Activated CD8-positive, alpha-beta memory T cell treated with anti-CD3 and anti-CD28 coated beads for 36 hours (primary cell): ENCODE measurements around the gene TTLL1. TPM values are rescaled to one million over a fixed set of nuclear protein-coding genes. Genes with fewer than 3 reads are reported as not detected.
"Not testable (repeated sequence)": the region's sequence is repeated elsewhere in the genome, so short reads cannot be mapped to it uniquely, and the experiment has no call there.

Experiments
- CTCF ChIA-PET: fragments of 350-600 bp; sonication (Branson Sonifier 250); formaldehyde crosslinking; loops from one replicate; lab custom pipeline; 2021; ENCODE audit warnings: antibody characterized with exemption; lab: Charles Lee
- POLR2A ChIA-PET: fragments of 350-600 bp; sonication (Branson Sonifier 250); formaldehyde crosslinking; loops from one replicate; lab custom pipeline; 2021; ENCODE audit warnings: antibody characterized with exemption; lab: Charles Lee
- total RNA-seq, 2 experiments: library from RNA; stranded (reverse); gene quantifications; one replicate each; pipeline ENCODE4 v1.2.3, GENCODE V29; 2021

TTLL1 gene
- total RNA-seq, 2 experiments from 2014 or later, result 5.1 to 5.6 TPM

GRCh38 chr22:43113526-43114251 lies 24.5 kb upstream of the TTLL1 start:
- POLR2A ChIA-PET, result no interaction called here
- CTCF ChIA-PET, result no interaction called here

GRCh38 chr22:43110927-43111623 lies 21.9 kb upstream of the TTLL1 start:
- ChIA-PET POLR2A (no interaction called here), CTCF (no interaction called here)

- CTCF ChIA-PET, result no interaction called here
- POLR2A ChIA-PET, result no interaction called here
Measured at GRCh38 chr22:43110444-43110926, 21.3 kb upstream of the TTLL1 start, which contains the start of gene BIK. Gene BIK, plus strand, starts transcription at chr22:43110750. Its CDS starts 13,273 bp downstream, at chr22:43124023.

- CTCF ChIA-PET, result no interaction called here
- POLR2A ChIA-PET, result no interaction called here
Measured at GRCh38 chr22:43109921-43110443, 20.8 kb upstream of the TTLL1 start.

- POLR2A ChIA-PET, result no interaction called here
- CTCF ChIA-PET, result no interaction called here
Measured at GRCh38 chr22:43109511-43109910, 20.3 kb upstream of the TTLL1 start.

- POLR2A ChIA-PET, result no interaction called here
- CTCF ChIA-PET, result no interaction called here
Measured at GRCh38 chr22:43106302-43106701, 17.1 kb upstream of the TTLL1 start.

GRCh38 chr22:43104950-43105349 lies 15.8 kb upstream of the TTLL1 start:
- POLR2A ChIA-PET, CTCF ChIA-PET: not testable (repeated sequence)

GRCh38 chr22:43104056-43104625 lies 14.9 kb upstream of the TTLL1 start:
- CTCF ChIA-PET, POLR2A ChIA-PET: not testable (repeated sequence)

- ChIA-PET CTCF (interaction anchor here (0.6 kb wide), 1 partner anchor 21 kb away, joined by 3 read pairs; no protein-coding TSS in a partner anchor), POLR2A (no interaction called here)
Measured at GRCh38 chr22:43101306-43101705, 12.1 kb upstream of the TTLL1 start.

- ChIA-PET CTCF (no interaction called here), POLR2A (no interaction called here)
Measured at GRCh38 chr22:43100225-43100624, 11.0 kb upstream of the TTLL1 start.

GRCh38 chr22:43099095-43099494 lies 9.9 kb upstream of the TTLL1 start:
- POLR2A ChIA-PET, result no interaction called here
- CTCF ChIA-PET, result no interaction called here

GRCh38 chr22:43098356-43098755 lies 9.2 kb upstream of the TTLL1 start:
- CTCF ChIA-PET, result interaction anchor here (0.9 kb wide), 1 partner anchor 29 kb away, joined by 5 read pairs; no protein-coding TSS in a partner anchor
- POLR2A ChIA-PET, result no interaction called here

GRCh38 chr22:43096420-43096819 lies 7.2 kb upstream of the TTLL1 start:
- POLR2A ChIA-PET, result no interaction called here
- CTCF ChIA-PET, result no interaction called here

- ChIA-PET POLR2A (no interaction called here), CTCF (no interaction called here)
Measured at GRCh38 chr22:43094551-43094950, 5.4 kb upstream of the TTLL1 start.

- ChIA-PET CTCF (no interaction called here), POLR2A (no interaction called here)
Measured at GRCh38 chr22:43094085-43094484, 4.9 kb upstream of the TTLL1 start.

GRCh38 chr22:43092085-43092484 lies 2.9 kb upstream of the TTLL1 start:
- POLR2A ChIA-PET, result interaction anchor here (0.6 kb wide), 1 partner anchor 43 kb away, joined by 4 read pairs; no protein-coding TSS in a partner anchor
- CTCF ChIA-PET, result no interaction called here

- ChIA-PET CTCF (interaction anchor here (0.7 to 1.4 kb wide), 3 partner anchors 35 to 443 kb away, joined by 3 to 4 read pairs (median 3); no protein-coding TSS in a partner anchor), POLR2A (no interaction called here)
Measured at GRCh38 chr22:43090130-43090789, 1.1 kb upstream of the TTLL1 start.

- ChIA-PET CTCF (no interaction called here), POLR2A (interaction anchor here (0.5 kb wide), 2 partner anchors 66 to 408 kb away, joined by 5 to 6 read pairs; no protein-coding TSS in a partner anchor)
Measured at GRCh38 chr22:43088627-43088983, 586 bp downstream of the TTLL1 start.
